HG03378 (cell line): ENCODE measurements around the gene FMO3.

ENCODE experiments used
- ATAC-seq: cut with Tn5 transposase; IDR thresholded peaks from one replicate; pipeline ENCODE4 v1.9.1; 2021; ENCODE audit warnings: mild to moderate bottlenecking, moderate library complexity; ENCODE audit not compliant: unreplicated experiment

Gene FMO3

DNA sequence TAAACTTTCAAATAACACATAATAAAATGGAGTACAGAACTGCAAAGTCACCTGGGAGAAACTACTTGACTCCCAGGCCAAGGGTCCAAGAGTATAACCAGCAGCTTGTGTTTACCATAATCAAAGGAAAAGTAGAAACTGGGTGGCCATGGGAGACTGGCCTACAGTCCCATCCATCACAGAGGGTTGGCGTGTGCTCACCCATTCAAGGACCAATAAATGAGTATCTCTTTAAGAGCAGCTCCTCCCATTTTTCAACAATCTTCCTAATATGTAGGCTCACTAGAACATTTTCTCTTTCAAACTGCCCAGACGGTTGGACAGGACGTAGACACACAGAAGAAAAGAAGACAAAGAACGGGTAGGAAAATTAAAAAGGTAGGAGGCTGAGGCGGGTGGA lies at the start of gene FMO3:
Gene FMO3, plus strand, starts transcription at position 302 of the 400 bp plus-strand sequence. CDS start 1,754 bp downstream, outside the sequence.
- ATAC-seq, result no peak

DNA sequence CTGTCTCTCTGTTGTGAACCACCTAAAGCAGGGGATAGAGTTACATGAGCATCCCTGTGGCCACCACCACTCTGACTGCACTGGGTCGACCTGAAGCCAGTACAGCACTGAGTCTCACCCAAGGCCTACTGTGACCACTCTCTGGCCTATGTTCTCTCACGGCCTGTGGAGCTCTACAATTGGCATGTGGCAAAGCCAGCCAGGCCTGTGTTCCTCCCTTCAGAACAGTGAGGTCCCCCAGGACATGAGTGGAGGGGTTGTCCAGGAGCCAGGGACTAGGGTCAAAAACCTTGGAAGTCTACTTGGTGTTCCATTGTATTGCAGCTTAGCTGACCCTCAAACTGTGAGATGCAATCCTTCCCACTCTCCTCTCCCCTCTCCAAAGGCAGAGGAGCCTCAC lies 42.7 kb upstream of the FMO3 start:
- no peak for ATAC-seq

GRCh38 chr1:171052977-171053376 lies 37.7 kb upstream of the FMO3 start:
- no peak for ATAC-seq

DNA sequence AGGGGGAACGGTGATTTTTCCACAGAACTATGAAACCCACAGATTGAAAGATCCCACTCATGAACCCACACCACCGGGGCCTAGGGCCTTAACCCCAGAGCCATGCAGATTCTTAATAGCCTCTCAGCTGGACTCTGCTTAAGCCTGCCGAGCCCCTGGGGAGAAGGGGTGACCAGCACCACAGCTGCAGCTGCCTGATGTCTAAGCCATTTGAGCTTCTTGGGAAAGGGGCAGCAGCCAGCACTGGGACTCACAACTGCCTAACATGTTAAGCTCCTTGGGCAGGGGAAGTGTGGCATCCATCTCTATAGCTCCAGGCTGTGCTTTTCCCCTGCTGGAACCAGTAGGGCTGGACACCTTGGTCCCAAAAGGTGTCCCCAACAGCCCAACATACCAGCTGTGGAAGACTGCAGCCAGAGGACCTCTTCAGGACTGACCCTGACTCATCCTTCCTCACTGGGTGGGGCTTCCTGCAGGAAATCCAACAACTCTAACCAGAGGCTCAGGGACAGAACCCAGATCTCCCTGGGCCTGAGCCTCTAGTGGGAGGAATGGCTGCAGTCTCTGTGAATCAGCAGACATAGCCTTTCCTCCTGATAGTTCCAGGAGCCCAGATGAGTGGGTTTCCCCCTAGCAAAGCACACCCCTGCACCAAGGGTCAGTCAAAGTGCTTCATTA lies 34.6 kb upstream of the FMO3 start:
- ATAC-seq, result no peak

- ATAC-seq, result no peak
Measured at GRCh38 chr1:171061425-171062143, 29.1 kb upstream of the FMO3 start.

- ATAC-seq, result no peak
Measured at GRCh38 chr1:171062902-171063301, 27.8 kb upstream of the FMO3 start.

DNA sequence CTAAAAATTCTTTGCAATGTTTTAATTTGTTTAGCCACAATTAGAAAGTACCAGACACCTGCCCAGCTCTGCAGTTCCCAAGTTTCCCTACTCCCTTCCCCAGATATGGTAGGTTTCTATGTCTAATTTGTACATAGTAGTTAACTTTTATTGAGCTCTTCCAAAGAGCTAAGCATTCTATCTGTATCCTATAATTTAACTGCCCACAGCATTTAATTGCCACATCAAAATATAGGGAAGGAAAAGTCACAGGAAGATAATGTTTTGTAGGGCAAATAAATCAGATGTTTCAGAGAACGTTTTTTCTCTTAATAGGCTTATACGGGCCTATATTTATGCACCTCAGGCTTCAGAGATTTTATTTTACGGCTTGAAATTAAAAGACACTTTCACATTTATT lies 15.7 kb upstream of the FMO3 start:
- ATAC-seq, result no peak

DNA sequence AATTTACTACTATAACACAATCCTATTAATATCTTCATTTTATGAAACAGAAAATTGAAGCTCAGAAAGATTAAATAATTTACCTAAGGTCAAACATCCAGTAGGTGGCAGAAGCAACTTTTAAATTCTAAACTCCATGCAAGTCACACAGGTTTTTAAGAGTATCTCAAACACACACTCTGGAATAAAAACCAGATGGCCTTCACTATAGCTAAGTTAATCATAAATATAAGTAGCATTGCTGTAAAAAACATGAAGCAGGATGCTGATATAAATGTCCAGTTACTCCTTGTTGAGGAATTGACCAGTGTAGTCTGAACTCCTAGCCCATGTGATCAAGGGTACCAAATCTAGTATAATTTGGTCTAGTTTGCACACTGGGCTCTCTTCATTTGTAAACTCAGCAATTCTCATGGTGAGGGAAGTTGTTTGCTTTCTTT lies 9.4 kb upstream of the FMO3 start:
- no peak for ATAC-seq

DNA sequence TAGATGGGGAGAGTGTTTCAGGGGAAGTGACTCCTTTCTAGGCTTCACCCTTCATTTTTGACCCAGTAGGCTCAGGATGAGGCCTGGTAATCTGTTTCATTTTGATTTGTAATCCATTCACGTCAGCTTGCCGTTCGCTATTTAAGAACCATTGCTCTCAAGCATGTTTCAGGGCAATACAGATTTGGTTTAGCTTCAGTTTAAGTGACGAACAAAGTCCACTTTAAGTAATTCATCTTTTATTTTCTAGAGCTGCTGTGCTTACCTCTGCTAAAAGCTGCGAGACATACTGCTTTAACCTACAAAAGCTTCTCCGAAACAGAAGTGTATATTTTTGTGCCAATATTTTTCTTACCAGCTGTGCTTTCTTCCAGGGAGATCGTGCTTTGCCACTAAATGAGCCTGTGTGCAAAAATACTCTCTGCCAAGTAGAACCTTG lies 8.9 kb upstream of the FMO3 start:
- no peak for ATAC-seq

DNA sequence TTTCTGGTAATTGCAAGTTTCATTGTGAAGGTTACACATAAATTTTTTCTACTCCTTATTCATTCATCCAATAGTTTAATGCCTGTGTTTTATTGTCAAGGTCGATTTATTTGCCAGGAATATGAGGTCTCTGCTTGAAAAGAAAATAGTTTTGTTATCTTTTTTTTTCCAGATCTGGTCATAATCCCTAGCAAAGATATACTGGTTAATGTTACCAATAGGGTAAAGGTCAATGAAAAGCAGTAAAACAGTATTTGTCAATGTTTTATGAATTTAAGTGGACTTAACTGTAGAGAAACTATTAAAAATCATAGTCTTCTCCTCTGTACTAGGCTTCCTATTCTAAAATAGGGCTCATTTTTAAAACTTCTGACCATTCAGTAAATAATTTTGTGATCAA lies 8.1 kb upstream of the FMO3 start:
- ATAC-seq, result no peak

DNA sequence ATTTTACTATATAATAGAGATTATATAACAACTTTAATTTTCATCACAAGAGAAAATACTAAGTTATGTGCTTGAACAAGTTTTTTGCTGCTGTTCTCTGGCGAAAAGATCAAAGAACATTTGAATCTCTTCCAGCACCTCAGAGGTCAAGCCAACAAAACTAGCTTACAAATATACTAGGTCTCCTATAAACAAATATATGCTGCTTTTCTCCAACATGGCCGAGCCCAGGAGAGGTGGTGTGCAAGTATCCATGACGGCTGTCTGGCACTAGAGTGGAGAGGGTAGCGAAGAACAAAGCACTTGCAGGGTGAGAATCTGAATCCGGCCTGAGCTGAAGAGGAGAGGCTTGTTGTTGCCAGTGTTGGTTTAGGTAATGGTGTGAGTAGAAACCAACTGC lies 7.5 kb upstream of the FMO3 start:
- ATAC-seq, result no peak

DNA sequence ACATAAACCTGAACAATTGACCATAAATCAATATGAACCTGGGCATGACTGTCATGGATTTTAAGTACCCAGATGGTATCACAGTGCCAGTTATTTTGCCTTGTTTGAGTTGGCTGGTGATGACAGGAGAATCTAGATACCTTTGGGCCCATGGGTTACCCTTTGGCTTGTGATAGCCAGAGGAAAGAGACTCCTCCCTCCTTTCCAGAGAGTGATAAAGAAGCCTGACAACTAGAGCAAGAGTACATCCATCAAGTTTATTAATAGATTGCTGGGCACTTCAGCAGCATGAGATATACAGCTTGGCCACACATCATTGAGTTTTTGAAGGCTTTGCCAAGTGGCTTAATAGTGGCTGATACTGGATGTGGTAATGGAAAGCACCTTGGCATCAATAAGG lies 6.6 kb upstream of the FMO3 start:
- ATAC-seq, result no peak

DNA sequence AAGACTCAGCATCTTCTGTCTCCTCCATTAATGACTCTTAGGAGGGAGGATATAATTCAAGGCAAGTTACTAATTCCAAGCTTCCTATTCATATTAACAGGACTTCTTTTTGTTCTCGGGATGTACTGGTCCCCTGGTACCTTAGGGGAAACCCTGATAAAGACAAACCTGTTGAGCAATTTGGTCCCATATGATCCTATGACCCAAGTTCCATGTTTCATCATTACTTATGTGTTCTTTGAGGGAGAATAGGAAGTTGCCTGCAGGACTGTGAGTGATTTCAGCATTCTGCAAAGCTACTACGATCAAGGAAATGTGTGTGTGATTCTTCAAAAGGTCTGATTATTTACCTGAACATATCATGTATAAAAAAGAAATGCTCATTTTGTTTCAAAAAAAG lies 5.8 kb upstream of the FMO3 start:
- ATAC-seq, result no peak

DNA sequence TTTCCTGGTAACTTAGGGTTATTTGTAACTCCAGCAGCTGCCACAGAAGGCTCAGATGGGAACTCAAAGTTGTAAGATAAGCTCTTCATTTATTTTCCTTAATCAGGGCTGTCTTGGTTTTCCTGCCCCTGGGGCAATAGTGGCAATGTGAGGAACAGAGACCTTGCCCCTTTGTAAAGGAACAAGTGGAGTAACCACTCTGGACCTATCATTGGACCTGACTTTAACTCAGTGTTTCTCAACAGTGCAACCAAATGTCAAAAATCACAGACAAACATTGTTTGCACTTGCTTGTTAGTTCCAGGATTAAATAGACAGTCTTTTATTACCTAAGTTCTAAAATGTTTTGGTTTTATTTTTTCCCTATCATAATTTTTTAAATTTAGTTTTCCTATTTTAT lies 2.8 kb upstream of the FMO3 start:
- no peak for ATAC-seq

DNA sequence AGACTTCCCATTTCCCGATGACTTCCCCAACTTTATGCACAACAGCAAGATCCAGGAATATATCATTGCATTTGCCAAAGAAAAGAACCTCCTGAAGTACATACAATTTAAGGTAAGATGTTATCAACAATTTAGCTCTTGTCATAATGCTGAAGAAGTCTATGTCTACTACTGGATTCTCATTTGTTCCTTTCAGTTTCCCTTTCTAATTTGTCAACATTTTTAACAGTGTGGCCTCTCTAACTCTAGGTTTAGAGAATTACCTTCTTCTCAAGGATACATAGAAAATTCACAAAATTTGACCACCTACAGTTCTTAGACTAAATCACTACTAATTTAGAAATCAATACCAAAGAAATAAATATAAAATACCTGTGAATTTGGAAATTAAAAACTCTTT lies 13.2 kb downstream of the FMO3 start:
- no peak for ATAC-seq

GRCh38 chr1:171107262-171107940 lies 16.7 kb downstream of the FMO3 start:
- ATAC-seq, result no peak

- ATAC-seq, result no peak
Measured at GRCh38 chr1:171107969-171108368, 17.3 kb downstream of the FMO3 start.

- ATAC-seq, result no peak
Measured at GRCh38 chr1:171109966-171110365, 19.3 kb downstream of the FMO3 start.

DNA sequence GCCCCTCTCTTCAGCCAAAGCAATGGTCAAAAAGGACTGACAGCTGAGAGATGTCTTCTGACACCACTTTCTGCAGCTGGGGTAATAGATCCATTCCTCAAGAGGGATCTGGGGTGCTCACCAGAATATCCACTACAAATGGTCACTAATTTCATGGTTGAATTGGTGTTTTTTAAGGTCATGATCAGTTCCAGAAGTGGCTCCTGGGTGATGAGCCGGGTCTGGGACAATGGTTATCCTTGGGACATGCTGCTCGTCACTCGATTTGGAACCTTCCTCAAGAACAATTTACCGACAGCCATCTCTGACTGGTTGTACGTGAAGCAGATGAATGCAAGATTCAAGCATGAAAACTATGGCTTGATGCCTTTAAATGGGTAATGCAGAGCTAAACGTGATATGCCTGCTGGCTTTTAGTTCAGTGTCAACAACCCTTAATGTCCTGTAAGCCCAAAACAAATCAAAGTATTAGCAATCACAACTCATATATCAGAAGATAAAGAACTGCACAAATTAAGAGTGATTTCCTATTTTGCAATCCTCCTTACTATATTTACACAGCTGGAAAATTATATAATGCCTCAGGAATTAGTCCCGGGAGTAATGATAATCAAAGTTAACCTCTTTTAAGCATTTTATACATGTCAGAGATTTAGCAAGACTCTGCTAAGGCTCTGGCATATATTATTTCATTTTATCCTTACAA lies 20.1 kb downstream of the FMO3 start:
- no peak for ATAC-seq

- no peak for ATAC-seq
Measured at GRCh38 chr1:171112119-171112518, 21.4 kb downstream of the FMO3 start.

DNA sequence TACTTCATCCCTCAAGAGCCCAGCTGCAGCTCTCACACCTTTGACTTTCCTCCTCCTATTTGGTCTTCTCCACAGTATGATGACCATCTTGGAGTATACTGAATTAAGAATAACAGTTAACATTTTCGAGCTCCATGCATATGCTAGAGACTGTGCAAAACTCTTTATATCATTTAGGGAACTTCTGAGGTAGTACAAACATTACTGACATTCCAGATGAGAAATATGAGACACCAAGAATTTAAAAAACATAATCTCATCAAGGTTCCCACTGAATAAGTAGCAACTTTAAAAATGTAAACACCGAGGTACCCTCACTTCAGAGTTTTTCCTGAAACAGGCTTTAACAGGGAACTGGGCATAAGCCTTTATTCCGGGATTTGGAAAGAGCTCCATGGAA lies 22.7 kb downstream of the FMO3 start:
- ATAC-seq, result no peak
